ENCODE measurements around the gene NFIB.

The NFIB gene

DNA sequence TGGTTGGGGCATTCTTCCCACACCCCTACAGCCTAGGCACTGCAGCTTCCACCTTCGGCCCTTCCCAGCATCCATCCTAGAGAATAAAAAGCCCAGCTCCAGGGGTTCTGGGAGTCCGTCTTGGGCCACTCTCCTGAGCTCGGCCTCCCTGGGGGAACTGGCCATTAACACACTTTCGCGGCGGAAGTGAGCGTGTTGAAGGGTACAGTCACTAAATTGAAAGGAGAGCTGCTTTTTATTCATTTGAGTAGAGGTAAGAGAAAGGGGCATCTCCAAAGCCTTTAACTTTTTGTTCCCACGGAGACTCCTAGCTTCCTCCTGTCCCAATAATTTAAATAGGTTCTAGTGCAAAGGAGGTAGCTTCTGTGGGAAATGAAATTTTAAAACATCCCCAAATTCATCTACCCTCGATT is 31.0 kb upstream of the NFIB start:
- no peak for DNase-seq (ENCODE audit: low spot score)

GRCh38 chr9:14344053-14344524 is 30.1 kb upstream of the NFIB start:
- DNase-seq (ENCODE audit: low spot score): no peak

GRCh38 chr9:14343261-14344031 is 29.5 kb upstream of the NFIB start:
- no peak for DNase-seq (ENCODE audit: low spot score)

DNA sequence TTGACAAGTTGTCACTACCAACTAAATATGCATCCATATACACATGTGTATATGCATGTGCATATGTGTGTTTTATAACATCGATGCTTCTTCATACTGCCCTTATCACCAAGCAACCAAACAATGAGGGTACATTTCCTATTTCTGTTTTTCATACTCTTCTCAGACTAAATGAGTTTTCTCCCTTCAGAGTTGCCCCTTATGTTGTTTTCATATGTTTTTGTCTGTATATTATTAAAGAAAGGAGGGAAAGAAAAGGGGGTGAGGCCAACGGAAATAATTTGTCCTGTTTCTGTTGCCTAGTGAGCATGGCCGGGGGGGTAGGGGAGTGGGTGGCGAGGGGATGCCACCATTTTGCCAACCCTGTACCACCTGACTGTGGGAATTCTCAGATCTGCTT is 28.8 kb upstream of the NFIB start:
- DNase-seq (ENCODE audit: low spot score): no peak

GRCh38 chr9:14341437-14342122 is 27.6 kb upstream of the NFIB start:
- no peak for DNase-seq (ENCODE audit: low spot score)

DNA sequence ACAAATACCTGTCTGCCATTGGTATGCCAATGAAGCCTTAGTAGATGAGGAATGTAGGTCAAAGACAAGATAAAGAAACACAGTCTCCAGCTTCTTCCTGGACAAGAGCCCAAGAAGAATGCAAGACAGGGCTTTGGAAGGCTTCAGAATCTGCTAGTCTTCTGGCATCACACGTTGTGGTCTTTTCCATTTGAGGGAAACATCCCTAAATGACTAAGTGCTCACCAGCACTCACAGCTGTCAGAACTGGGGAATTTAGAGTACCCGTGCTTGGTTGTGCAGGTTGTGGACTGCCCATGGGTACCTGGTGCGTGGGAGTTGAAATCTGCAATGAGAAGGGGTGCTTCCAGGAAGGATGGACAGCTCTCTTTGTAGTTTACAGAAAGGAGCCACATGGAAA is 27.1 kb upstream of the NFIB start:
- DNase-seq (ENCODE audit: low spot score): no peak

DNA sequence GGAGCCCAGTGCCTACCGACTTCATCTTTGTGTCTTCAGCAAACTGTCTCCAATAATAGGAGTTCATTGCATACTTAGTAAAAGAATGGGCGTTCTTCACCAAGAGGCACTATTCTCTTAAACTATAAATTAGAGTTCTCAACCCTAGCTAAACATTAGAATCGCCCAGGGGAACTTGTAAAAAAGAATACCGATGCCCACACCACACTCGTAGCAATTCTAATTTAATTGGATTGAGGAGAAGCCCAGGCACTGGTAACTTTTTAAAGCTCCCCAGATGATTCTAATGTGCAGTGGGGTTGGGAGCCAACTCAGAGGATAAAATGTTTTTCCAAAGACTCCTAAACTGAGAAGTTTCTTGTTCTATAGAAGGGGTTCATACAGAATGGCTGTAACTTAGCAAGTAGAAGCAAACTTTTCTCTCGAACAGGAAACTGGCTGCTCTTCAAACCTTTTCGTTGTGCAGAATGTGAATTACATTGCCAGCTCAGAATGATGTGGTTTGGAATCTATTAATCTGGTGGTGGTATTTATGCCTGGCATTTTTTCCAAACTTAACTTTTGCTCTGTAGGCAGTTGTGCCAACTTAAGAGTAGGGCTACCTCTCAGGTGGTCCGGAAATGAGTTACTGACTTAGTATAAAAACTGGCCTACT is 26.4 kb upstream of the NFIB start:
- no peak for DNase-seq (ENCODE audit: low spot score)

DNA sequence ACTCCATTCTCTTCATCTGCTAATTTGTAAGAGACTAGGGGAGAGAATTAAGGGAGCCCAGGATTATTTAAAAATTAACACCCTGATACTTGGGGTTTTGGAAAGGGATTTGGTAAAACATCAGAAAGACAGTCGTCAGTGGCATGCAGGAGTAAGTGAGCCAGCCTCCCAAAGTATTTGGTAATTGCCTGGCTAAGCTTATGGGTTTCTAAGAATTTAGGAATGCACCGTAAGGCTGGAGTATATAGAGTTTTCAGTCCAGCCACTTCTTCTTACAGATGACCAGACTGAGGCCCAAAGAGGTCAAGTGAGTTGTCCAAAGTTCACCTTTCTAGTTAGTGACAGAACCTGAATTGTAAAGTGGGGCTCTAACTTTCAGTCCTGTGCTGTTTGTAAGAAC is 25.8 kb upstream of the NFIB start:
- DNase-seq (ENCODE audit: low spot score): no peak

GRCh38 chr9:14337615-14338014 is 23.7 kb upstream of the NFIB start:
- DNase-seq (ENCODE audit: low spot score): no peak

- DNase-seq (ENCODE audit: low spot score): no peak
Observed at GRCh38 chr9:14336244-14336643, 22.3 kb upstream of the NFIB start.

GRCh38 chr9:14331120-14331519 is 17.2 kb upstream of the NFIB start:
- DNase-seq (ENCODE audit: low spot score): no peak

DNA sequence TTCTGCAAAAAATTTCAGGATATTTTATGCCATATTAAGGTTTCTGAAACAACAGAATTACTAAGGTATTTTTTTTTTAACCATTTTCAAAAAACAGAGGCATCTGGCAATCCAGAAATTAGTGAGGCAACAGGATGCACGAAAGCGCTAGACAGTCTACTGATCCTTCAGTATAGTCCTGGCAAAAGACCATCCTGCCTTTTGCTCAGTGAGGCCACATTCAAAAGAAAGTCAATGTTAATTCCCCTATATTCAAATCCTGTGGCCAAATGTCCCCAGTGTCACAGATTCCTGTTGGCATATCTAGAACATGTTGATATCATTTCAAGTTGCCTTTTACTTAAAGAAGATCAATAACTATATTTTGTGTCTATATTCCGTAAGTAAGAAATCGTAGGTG is 13.1 kb upstream of the NFIB start:
- DNase-seq (ENCODE audit: low spot score): no peak

DNA sequence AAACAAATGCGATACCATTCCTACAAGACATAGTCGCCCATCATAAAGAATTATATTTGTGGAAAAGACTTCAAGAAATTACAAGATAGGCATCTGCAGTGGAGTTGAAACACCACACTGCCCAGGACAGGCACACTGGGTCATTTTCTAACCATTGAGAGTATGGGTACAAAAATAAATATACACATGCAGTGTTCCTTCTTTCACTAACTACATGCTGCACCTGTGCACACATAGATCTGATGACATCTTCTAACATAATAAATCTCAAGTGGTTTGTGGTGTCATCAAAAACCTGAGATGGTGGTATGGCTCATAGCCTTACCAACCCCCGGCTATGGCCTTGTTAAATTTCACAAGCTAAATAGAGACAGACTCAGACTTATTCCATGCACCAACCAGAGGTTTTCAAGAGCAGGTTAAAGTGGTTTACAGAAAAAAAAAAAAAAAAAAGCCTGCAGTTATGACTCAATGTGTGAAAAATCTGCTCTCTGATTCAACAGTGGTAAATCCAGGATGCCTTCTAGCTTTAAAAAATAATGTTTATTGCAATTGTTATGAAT is 12.4 kb upstream of the NFIB start:
- no peak for DNase-seq (ENCODE audit: low spot score)

DNA sequence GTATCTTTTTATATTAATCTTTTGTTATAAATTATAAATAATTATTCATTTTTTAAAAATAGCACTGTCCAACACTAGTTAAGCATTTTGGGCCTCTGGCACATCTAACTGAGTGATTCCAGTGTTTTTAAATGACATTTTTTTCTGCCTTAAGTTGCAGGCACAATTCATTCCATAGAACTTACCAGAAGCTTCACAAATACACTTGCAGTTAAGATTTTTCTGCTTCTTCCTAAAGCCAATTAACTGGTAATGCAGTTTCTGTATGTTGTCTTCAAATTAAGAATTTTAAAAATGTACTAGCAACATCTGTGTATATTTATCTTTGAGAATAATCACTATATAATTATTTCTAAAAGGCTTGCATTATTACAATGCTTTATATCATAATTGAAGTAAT is 11.2 kb upstream of the NFIB start:
- DNase-seq (ENCODE audit: low spot score): no peak

- no peak for DNase-seq (ENCODE audit: low spot score)
Observed at GRCh38 chr9:14323985-14324650, 10.2 kb upstream of the NFIB start.

DNA sequence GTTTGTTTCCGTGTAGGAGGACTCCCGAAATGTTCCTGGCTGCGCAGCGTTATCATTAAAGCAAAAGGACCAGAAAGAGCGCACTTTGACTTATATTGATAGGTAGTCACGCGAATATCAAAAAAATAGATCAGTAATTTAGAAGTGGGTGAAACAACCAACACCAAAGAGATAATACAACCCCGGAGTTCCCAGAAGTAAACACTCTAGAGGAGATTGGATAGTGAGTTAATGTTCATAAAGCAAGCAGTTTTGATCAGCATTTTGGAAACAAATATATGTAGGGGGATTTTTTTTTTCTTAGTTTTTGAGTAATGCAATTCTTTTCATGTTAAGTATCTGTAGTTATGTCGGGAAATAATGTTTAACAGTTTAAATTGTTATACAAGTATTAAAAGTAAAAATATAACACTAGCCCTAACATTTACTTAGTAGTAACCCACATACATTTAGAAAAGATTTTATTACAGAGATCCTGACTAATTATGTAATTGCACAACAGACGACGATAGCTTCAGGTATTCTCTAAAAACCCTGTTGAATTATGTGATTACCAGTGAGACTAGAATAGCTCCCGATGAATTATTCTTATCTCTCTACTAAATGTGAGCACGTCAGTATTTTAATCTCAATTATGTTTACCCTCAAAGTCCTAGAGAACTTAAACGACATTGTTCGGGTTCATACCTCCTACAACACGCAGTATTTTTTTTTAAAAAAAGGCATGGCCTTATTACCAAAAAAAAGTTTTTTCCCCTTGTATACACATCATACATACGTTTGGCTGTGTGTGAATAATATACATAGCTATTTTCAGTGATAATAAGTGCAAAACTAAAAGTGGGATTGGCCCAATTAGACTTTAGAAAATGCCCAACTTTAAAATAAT is 9.4 kb upstream of the NFIB start:
- DNase-seq (ENCODE audit: low spot score): no peak

DNA sequence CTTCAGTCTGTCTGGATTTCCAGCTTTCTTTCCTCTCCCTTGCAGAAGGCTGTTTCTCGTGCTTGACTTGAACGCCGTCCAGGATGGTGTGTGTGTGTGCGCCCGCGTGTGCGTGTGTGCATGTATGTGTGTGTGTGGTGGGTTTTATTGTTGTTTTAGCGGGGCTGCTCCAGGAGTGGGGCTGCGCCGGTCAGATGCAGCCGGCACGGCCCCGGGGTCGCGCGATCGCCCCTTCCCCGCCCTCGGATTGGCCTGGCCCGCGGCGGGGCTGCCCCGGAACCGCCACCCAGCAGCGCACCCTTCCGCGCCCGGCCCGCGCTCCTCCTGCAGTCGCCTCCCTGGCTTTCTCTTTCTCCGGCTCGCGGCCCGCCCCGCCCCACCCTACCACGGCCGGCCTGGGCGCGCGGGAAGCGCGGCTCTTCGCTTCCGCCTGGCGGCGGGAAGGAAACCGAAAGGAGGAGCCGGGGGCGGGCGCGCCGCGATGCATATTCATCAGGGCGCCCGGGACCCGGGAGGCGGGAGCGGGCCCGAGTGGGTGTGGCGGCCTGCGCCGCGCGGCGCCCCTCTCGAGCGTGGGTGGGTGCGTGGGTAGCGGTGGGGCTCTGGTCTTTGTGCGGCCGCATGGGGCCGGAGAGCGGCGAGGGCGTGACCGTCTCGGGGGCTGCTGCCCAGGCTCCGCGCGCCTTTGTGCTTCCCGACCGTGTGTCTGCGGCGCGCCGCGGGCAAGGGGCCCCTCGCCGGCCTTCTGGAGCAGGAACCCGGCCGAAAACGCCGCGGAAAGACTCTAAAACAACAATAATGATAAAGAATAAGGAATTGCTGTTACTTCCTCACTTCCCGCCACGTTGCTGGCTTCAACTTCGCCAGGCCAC is 8.5 kb upstream of the NFIB start:
- peak; percentile 60 for DNase-seq (ENCODE audit: low spot score)

- no peak for DNase-seq (ENCODE audit: low spot score)
Observed at GRCh38 chr9:14321517-14322130, 7.7 kb upstream of the NFIB start.

- DNase-seq (ENCODE audit: low spot score): no peak
Observed at GRCh38 chr9:14320271-14321181, 6.6 kb upstream of the NFIB start.

Measured in CD4-positive, alpha-beta T cell treated with Interleukin-15 for 4 hours (primary cell).